Gastroesophageal sphincter (tissue), 4 donors: ENCODE data around the gene OSBPL1A. TPM values are rescaled to one million over a fixed set of nuclear protein-coding genes. Genes with fewer than 3 reads are reported as not detected.

Experiments
- ATAC-seq: fragments of 150-250 bp; one replicate; pipeline ENCODE4 v1.9.1; 2016; ENCODE audit warnings: mild to moderate bottlenecking, moderate library complexity
- H3K27ac ChIP-seq, 4 donors: fragments of 200-600 bp; sonication (generic) in 3 of 4; 1 replicate in 3 of 4; 2 replicates in 1 of 4; pipeline ENCODE4 v1.5.1; 2016 to 2019
- H3K27me3 ChIP-seq: fragments of 200-600 bp; sonication (generic); one replicate; pipeline ENCODE4 v1.5.1; 2019
- H3K36me3 ChIP-seq, 2 donors: fragments of 200-600 bp; sonication (generic); one replicate each; pipeline ENCODE4 v1.5.1; 2019; ENCODE audit warnings: control low read depth in 1 of 2
- H3K4me1 ChIP-seq, 3 donors: fragments of 200-600 bp; sonication (generic); 1 replicate in 2 of 3; 2 replicates in 1 of 3; pipeline ENCODE4 v1.5.1; 2016 to 2019; ENCODE audit warnings: control low read depth in 2 of 3
- H3K4me3 ChIP-seq, 2 donors: fragments of 200-600 bp; sonication (generic); one replicate each; pipeline ENCODE4 v1.5.1; 2019; ENCODE audit warnings: mild to moderate bottlenecking in 1 of 2, moderate library complexity in 1 of 2
- H3K9me3 ChIP-seq, 3 donors: fragments of 200-600 bp; sonication (generic); one replicate each; pipeline ENCODE4 v1.5.1; 2017 to 2019; ENCODE audit warnings: control low read depth in 2 of 3
- CTCF ChIP-seq, 4 experiments: fragments of 200-600 bp in 2 of 4; fragments of 450-650 bp in 2 of 4; sonication (generic) in 1 of 4; IDR thresholded peaks; one replicate each; pipeline ENCODE4 v1.5.1; 2017 to 2019; ENCODE audit warnings: antibody characterized with exemption in 4 of 4, mild to moderate bottlenecking in 2 of 4, moderate library complexity in 2 of 4
- EP300 ChIP-seq: sonication (generic); formaldehyde crosslinking; IDR thresholded peaks from one replicate; pipeline ENCODE4 v1.6.1; 2017; ENCODE audit warnings: antibody characterized with exemption, mild to moderate bottlenecking
- POLR2A ChIP-seq, 2 donors: fragments of 450-650 bp; IDR thresholded peaks; one replicate each; pipeline ENCODE4 v1.6.1; 2017; ENCODE audit warnings: antibody characterized with exemption in 2 of 2, mild to moderate bottlenecking in 2 of 2, moderate library complexity in 1 of 2
- POLR2AphosphoS5 ChIP-seq: sonication (generic); formaldehyde crosslinking; IDR thresholded peaks from one replicate; pipeline ENCODE4 v1.6.1; 2017; ENCODE audit warnings: antibody characterized with exemption
- WGBS, 2 donors: methylation state at CpG; one replicate each; pipeline ENCODE4 v1.1.5; 2018; ENCODE audit warnings: low coverage in 1 of 2; 5-methylcytosine and 5-hydroxymethylcytosine counted together
- total RNA-seq, 4 donors: library from RNA; depleted of rRNA; stranded (reverse); fragments of >200 nt; gene quantifications; one replicate each; pipeline ENCODE4 v1.1.0, GENCODE V29; 2016

OSBPL1A gene
- total RNA-seq, 4 donors from 2014 or later: 97.1 to 120 (median 116) TPM

GRCh38 chr18:24181806-24182205, 215.8 kb downstream of the OSBPL1A start:
- Histone ChIP-seq H3K4me3 (no peak overlapping the region), H3K9me3 (no peaks in the 10 kb centered on the region), H3K27me3 (no peaks in the 10 kb centered on the region), H3K4me1 (peaks cover 0 to 11% (median 0%) of the 10 kb centered on the region in 3 donors), H3K36me3 (peaks cover 0 to 43% of the 10 kb centered on the region in 2 donors), H3K27ac (no peak overlapping the region)
- TF ChIP-seq EP300: no peak
- TF ChIP-seq CTCF (IDR thresholded peaks at IDR 0.05): no peak
- no peak for TF ChIP-seq POLR2A (IDR thresholded peaks at IDR 0.05)
- no peak for TF ChIP-seq POLR2AphosphoS5
- no peak for ATAC-seq
- WGBS, 2 donors: 60 to 62% methylated on average over 2 of the region's 2 CpGs

GRCh38 chr18:24180048-24180447, 217.6 kb downstream of the OSBPL1A start:
- H3K9me3 ChIP-seq: no peaks in the 10 kb centered on the region
- no peak overlapping the region for H3K27ac ChIP-seq
- no peak for ATAC-seq
- TF ChIP-seq POLR2AphosphoS5 (no peak), EP300 (no peak), CTCF (IDR thresholded peaks at IDR 0.05) (no peak), POLR2A (IDR thresholded peaks at IDR 0.05) (no peak)
- peaks cover 0 to 15% (median 0%) of the 10 kb centered on the region in 3 donors for H3K4me1 ChIP-seq
- H3K27me3 ChIP-seq: no peaks in the 10 kb centered on the region
- H3K4me3 ChIP-seq: no peak overlapping the region
- WGBS, 2 donors: 83 to 100% methylated on average over 1 of the region's 1 CpG
- H3K36me3 ChIP-seq: peaks cover 0 to 39% of the 10 kb centered on the region in 2 donors

GRCh38 chr18:24177499-24178133, 220.0 kb downstream of the OSBPL1A start:
- Histone ChIP-seq H3K27ac (no peak overlapping the region), H3K27me3 (no peaks in the 10 kb centered on the region), H3K36me3 (peaks cover 0 to 59% of the 10 kb centered on the region in 2 donors), H3K4me1 (peaks cover 0 to 15% (median 0%) of the 10 kb centered on the region in 3 donors), H3K9me3 (no peaks in the 10 kb centered on the region), H3K4me3 (no peak overlapping the region)
- 75 to 82% methylated on average over 5 of the region's 5 CpGs for WGBS, 2 donors
- ATAC-seq: no peak
- TF ChIP-seq POLR2AphosphoS5 (no peak), CTCF (IDR thresholded peaks at IDR 0.05) (no peak), POLR2A (IDR thresholded peaks at IDR 0.05) (no peak), EP300 (no peak)

- Histone ChIP-seq H3K36me3 (peaks cover 0 to 59% of the 10 kb centered on the region in 2 donors), H3K4me1 (peaks cover 0 to 15% (median 0%) of the 10 kb centered on the region in 3 donors), H3K9me3 (no peaks in the 10 kb centered on the region), H3K27ac (no peak overlapping the region), H3K4me3 (no peak overlapping the region), H3K27me3 (no peaks in the 10 kb centered on the region)
- ATAC-seq: peak; percentile 57
- peak; percentile 48 to 81 (median 54) for TF ChIP-seq CTCF (IDR thresholded peaks at IDR 0.05)
- no peak for TF ChIP-seq POLR2AphosphoS5
- WGBS, 2 donors: 78 to 93% methylated on average over 3 to 5 of the region's 7 CpGs
Observed at GRCh38 chr18:24176727-24177416, 220.8 kb downstream of the OSBPL1A start.

- no peak for ATAC-seq
- WGBS, 2 donors: 72 to 100% methylated on average over 2 to 3 of the region's 3 CpGs
- peaks cover 0 to 57% of the 10 kb centered on the region in 2 donors for H3K36me3 ChIP-seq
- H3K27ac ChIP-seq: no peak overlapping the region
- H3K9me3 ChIP-seq: no peaks in the 10 kb centered on the region
- TF ChIP-seq POLR2AphosphoS5 (no peak), POLR2A (IDR thresholded peaks at IDR 0.05) (no peak), EP300 (no peak), CTCF (IDR thresholded peaks at IDR 0.05) (no peak)
- no peak overlapping the region for H3K4me3 ChIP-seq
- H3K27me3 ChIP-seq: no peaks in the 10 kb centered on the region
- H3K4me1 ChIP-seq: peaks cover 0 to 15% (median 0%) of the 10 kb centered on the region in 3 donors
Observed at GRCh38 chr18:24173997-24174396, 223.6 kb downstream of the OSBPL1A start.
